Right atrium auricular region (tissue), 2 donors: ENCODE data around the gene RCN2. TPM values are rescaled to one million over a fixed set of nuclear protein-coding genes. Genes with fewer than 3 reads are reported as not detected.

Experiments
- DNase-seq: peaks from one replicate; pipeline ENCODE4 v3.0.0-alpha.2; 2019; ENCODE audit warnings: low spot score
- H3K27ac ChIP-seq, 2 donors: fragments of 200-600 bp; sonication (generic); 1 replicate in 1 of 2; 2 replicates in 1 of 2; pipeline ENCODE4 v1.5.1; 2016 to 2019
- H3K27me3 ChIP-seq, 2 donors: fragments of 200-600 bp; sonication (generic); one replicate each; pipeline versions ENCODE4 v1.5.1 to v1.6.0; 2017 to 2019
- H3K36me3 ChIP-seq: fragments of 200-600 bp; sonication (generic); one replicate; pipeline ENCODE4 v1.5.1; 2016
- H3K4me1 ChIP-seq, 2 donors: fragments of 200-600 bp; sonication (generic); one replicate each; pipeline versions ENCODE4 v1.5.1 to v1.6.0; 2017 to 2019
- H3K4me3 ChIP-seq, 2 donors: fragments of 200-600 bp; sonication (generic); 1 replicate in 1 of 2; 2 replicates in 1 of 2; pipeline ENCODE4 v1.5.1; 2017 to 2019; ENCODE audit warnings: mild to moderate bottlenecking in 1 of 2, moderate library complexity in 1 of 2
- H3K9me3 ChIP-seq, 2 donors: fragments of 200-600 bp; sonication (generic); one replicate each; pipeline ENCODE4 v1.5.1; 2019
- total RNA-seq, 2 donors: library from RNA; depleted of rRNA; stranded (reverse); fragments of >200 nt; gene quantifications; one replicate each; pipeline ENCODE4 v1.1.0, GENCODE V29; 2016
- TF ChIP-seq, protein P1 (sequence below), 2 donors: fragments of 200-600 bp; sonication (generic); IDR thresholded peaks; one replicate each; pipeline ENCODE4 v1.5.1; 2019; ENCODE audit warnings: antibody characterized with exemption in 2 of 2

The RCN2 gene
- total RNA-seq, 2 donors from 2014 or later = 20.9 to 39.9 TPM

- no peaks in the 10 kb centered on the region for H3K36me3 ChIP-seq
- H3K9me3 ChIP-seq = no peaks in the 10 kb centered on the region
- H3K4me3 ChIP-seq = peak overlapping the region; percentile 5 to 14
- TF ChIP-seq, protein P1, sequence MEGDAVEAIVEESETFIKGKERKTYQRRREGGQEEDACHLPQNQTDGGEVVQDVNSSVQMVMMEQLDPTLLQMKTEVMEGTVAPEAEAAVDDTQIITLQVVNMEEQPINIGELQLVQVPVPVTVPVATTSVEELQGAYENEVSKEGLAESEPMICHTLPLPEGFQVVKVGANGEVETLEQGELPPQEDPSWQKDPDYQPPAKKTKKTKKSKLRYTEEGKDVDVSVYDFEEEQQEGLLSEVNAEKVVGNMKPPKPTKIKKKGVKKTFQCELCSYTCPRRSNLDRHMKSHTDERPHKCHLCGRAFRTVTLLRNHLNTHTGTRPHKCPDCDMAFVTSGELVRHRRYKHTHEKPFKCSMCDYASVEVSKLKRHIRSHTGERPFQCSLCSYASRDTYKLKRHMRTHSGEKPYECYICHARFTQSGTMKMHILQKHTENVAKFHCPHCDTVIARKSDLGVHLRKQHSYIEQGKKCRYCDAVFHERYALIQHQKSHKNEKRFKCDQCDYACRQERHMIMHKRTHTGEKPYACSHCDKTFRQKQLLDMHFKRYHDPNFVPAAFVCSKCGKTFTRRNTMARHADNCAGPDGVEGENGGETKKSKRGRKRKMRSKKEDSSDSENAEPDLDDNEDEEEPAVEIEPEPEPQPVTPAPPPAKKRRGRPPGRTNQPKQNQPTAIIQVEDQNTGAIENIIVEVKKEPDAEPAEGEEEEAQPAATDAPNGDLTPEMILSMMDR (IDR thresholded peaks at IDR 0.05) = no peak
- DNase-seq = no peak
- H3K27me3 ChIP-seq = no peaks in the 10 kb centered on the region
- peak overlapping the region in 1 of 2 donors; percentile 56 for H3K27ac ChIP-seq
- peaks cover 0 to 20% of the 10 kb centered on the region in 2 donors for H3K4me1 ChIP-seq
Measured at GRCh38 chr15:76996076-76996525, 64.6 kb downstream of the RCN2 start.

GRCh38 chr15:76996526-76997401 is 65.2 kb downstream of the RCN2 start:
- H3K4me3 ChIP-seq = peak overlapping the region; percentile 5 to 14
- peaks cover 0 to 20% of the 10 kb centered on the region in 2 donors for H3K4me1 ChIP-seq

DNA sequence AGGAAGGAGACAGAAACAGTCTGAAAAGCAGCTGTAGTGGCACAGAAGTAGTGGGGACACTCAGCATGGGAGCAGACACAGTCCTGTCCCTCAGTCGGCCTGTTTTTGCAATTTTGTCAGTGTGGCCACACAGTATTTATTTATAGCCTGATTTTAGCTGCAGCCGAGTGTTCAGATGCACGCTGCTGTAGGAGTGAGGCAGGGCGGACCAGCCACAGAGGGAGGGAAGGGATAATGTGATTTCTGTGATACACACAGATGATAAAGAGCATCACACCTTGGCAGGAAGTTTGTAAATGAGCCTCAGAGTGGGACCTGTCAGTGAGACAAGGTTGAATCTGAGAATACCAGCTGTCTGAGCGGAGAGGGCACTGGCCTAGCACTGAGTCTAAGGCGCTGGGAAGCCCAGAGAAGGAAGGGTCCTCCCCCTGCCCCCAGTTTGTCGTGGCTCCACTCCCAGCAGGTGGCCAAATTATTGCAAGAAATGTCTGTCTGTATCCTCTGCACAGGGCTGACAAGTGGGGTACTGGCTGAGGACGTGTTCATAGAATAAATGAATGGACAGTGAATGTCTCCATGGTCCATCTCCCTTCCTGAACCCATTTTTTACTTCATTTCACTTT is 67.2 kb downstream of the RCN2 start:
- Histone ChIP-seq H3K4me3 (no peak overlapping the region), H3K36me3 (no peaks in the 10 kb centered on the region), H3K9me3 (no peaks in the 10 kb centered on the region), H3K27ac (no peak overlapping the region), H3K27me3 (no peaks in the 10 kb centered on the region), H3K4me1 (peaks cover 0 to 20% of the 10 kb centered on the region in 2 donors)
- TF ChIP-seq, protein P1 (IDR thresholded peaks at IDR 0.05) = no peak
- DNase-seq = no peak

More at GRCh38 chr15:76996526-76997401, 65.2 kb downstream of the RCN2 start:
- Histone ChIP-seq H3K9me3 (no peaks in the 10 kb centered on the region), H3K36me3 (no peaks in the 10 kb centered on the region), H3K27me3 (no peaks in the 10 kb centered on the region), H3K27ac (peak overlapping the region in 1 of 2 donors; percentile 56)
- DNase-seq = no peak
- TF ChIP-seq, protein P1 (IDR thresholded peaks at IDR 0.05) = no peak

DNA sequence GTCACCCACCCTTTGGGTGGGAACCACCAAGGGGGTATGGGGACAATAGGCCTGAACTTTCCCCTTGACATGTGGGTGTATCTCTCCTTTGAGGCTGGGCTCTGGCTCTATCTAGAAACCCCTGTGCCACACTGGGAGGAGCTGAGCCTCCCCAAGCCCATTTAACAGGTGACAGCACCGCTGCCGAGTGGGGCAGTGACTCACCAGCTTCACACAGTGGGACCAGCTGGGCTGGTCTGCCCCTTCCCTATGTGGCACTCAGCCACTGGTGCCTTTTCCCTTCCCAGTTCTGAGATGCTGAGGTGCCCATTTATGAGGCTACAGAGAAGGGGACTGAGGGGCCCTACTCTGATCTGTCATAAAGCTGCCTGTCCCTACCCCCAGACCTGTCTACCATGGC is 68.4 kb downstream of the RCN2 start:
- H3K4me1 ChIP-seq = peaks cover 0 to 16% of the 10 kb centered on the region in 2 donors
- TF ChIP-seq, protein P1 (IDR thresholded peaks at IDR 0.05) = no peak
- H3K9me3 ChIP-seq = no peaks in the 10 kb centered on the region
- H3K27ac ChIP-seq = no peak overlapping the region
- no peak for DNase-seq
- no peak overlapping the region for H3K4me3 ChIP-seq
- no peaks in the 10 kb centered on the region for H3K27me3 ChIP-seq
- no peaks in the 10 kb centered on the region for H3K36me3 ChIP-seq

DNA sequence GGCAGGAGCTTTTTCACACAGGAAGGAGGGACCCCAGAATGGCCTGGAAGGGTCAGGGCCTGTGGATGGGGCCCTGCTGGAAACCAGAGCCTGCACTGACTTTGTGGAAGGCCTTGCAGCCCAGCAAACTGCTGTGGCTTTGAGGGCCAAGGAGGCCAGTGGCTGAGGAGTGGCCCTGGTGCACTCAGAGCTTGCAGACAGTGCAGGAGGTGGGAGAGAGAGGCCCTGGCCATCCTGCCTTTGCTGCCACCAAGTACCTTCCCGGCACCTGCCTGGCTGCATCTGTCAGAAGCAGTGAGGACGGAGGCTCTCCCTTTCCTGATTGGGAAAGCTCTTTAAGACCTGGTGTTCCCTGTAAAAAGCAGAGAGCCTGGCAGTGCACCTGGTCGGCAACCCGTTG is 69.8 kb downstream of the RCN2 start:
- Histone ChIP-seq H3K27ac (no peak overlapping the region), H3K27me3 (no peaks in the 10 kb centered on the region), H3K4me3 (no peak overlapping the region), H3K4me1 (peaks cover 0 to 7% of the 10 kb centered on the region in 2 donors), H3K36me3 (no peaks in the 10 kb centered on the region), H3K9me3 (no peaks in the 10 kb centered on the region)
- no peak for DNase-seq
- TF ChIP-seq, protein P1 (IDR thresholded peaks at IDR 0.05) = no peak
